Nucleus accumbens (tissue), 56 donors: ENCODE results near the gene ZNF236.
A peak's percentile ranks its signal among the peaks of the same experiment; 100 is the strongest.
"Not testable (repeated sequence)": the region's sequence is repeated elsewhere in the genome, so short reads cannot be mapped to it uniquely, and the experiment has no call there.

Source experiments
- DNase-seq, 56 donors: peaks; one replicate each; lab custom pipeline; 2025; lab: John Stamatoyannopoulos, UW

ZNF236 gene

GRCh38 chr18:76822506-76823160 is at the start of gene ZNF236:
ZNF236 (plus strand) TSS chr18:76822557; CDS start chr18:76822608, 51 bp downstream.
- DNase-seq, result peak in 38 of 56 donors; percentile 24 to 81 (median 54)

- no peak for DNase-seq
These were observed 49.7 kb upstream of the ZNF236 start for GRCh38 chr18:76772665-76773064.

GRCh38 chr18:76777036-76777435 is 45.3 kb upstream of the ZNF236 start:
- not testable (repeated sequence) for DNase-seq

- DNase-seq, result no peak
These were observed 38.4 kb upstream of the ZNF236 start for GRCh38 chr18:76783786-76784484.

- DNase-seq, result no peak
These were observed 36.5 kb upstream of the ZNF236 start for GRCh38 chr18:76785872-76786271.

- no peak for DNase-seq
These were observed 33.6 kb upstream of the ZNF236 start for GRCh38 chr18:76788571-76789317.

- no peak for DNase-seq
These were observed 31.3 kb upstream of the ZNF236 start for GRCh38 chr18:76791106-76791505.

- DNase-seq, result no peak
These were observed 30.7 kb upstream of the ZNF236 start for GRCh38 chr18:76791642-76792041.

GRCh38 chr18:76794326-76794725 is 28.0 kb upstream of the ZNF236 start:
- no peak for DNase-seq

- DNase-seq, result peak in 21 of 56 donors; percentile 3 to 60 (median 23)
These were observed 20.5 kb upstream of the ZNF236 start for GRCh38 chr18:76801567-76802505.

- DNase-seq, result no peak
These were observed 18.9 kb upstream of the ZNF236 start for GRCh38 chr18:76803413-76803812.

- DNase-seq, result peak in 37 of 56 donors; percentile 4 to 74 (median 37)
These were observed 18.5 kb upstream of the ZNF236 start for GRCh38 chr18:76803814-76804213.

GRCh38 chr18:76805221-76805620 is 17.1 kb upstream of the ZNF236 start:
- no peak for DNase-seq

- DNase-seq, result no peak
These were observed 16.1 kb upstream of the ZNF236 start for GRCh38 chr18:76806301-76806700.

- no peak for DNase-seq
These were observed 13.8 kb upstream of the ZNF236 start for GRCh38 chr18:76808561-76808960.

GRCh38 chr18:76811530-76811929 is 10.8 kb upstream of the ZNF236 start:
- DNase-seq, result not testable (repeated sequence)

GRCh38 chr18:76814256-76814655 is 8.1 kb upstream of the ZNF236 start:
- DNase-seq, result no peak

GRCh38 chr18:76816127-76816526 is 6.2 kb upstream of the ZNF236 start:
- no peak for DNase-seq

GRCh38 chr18:76817888-76818611 is 4.3 kb upstream of the ZNF236 start:
- DNase-seq, result no peak
